ENCODE data around the gene STRN. TPM values are rescaled to one million over a fixed set of nuclear protein-coding genes. Genes with fewer than 3 reads are reported as not detected.

Gene STRN
- total and polyA plus RNA-seq, 9 of the 15 experiments (the other 6 are each of a cell fraction or from before 2014, with no cell fraction given) = 1.3 to 31.2 (median 20.0) TPM

- DNase-seq (ENCODE audit: extremely low read depth in 1 of 4, low spot score in 3 of 4) (no peak), FAIRE-seq (no peak), ATAC-seq (no peak)
- H4K20me1 ChIP-seq (replicated peaks; ENCODE audit: control insufficient read depth, insufficient read depth, low read length) = no peaks in the 10 kb centered on the region
- CTCF ChIA-PET (ENCODE audit: low intra/inter-chr PET ratio) = no interaction called here
- TF ChIP-seq, protein P1, sequence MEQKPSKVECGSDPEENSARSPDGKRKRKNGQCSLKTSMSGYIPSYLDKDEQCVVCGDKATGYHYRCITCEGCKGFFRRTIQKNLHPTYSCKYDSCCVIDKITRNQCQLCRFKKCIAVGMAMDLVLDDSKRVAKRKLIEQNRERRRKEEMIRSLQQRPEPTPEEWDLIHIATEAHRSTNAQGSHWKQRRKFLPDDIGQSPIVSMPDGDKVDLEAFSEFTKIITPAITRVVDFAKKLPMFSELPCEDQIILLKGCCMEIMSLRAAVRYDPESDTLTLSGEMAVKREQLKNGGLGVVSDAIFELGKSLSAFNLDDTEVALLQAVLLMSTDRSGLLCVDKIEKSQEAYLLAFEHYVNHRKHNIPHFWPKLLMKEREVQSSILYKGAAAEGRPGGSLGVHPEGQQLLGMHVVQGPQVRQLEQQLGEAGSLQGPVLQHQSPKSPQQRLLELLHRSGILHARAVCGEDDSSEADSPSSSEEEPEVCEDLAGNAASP (IDR thresholded peaks at IDR 0.05) = no peak
- TF ChIP-seq, protein P2, sequence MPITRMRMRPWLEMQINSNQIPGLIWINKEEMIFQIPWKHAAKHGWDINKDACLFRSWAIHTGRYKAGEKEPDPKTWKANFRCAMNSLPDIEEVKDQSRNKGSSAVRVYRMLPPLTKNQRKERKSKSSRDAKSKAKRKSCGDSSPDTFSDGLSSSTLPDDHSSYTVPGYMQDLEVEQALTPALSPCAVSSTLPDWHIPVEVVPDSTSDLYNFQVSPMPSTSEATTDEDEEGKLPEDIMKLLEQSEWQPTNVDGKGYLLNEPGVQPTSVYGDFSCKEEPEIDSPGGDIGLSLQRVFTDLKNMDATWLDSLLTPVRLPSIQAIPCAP (CRISPR knock-in tag; IDR thresholded peaks at IDR 0.05; ENCODE audit: borderline replicate concordance) = no peak
- TF ChIP-seq PKNOX1 (IDR thresholded peaks at IDR 0.05) (peak; percentile 35; the same call in 1 of the 2 replicates), CEBPB (tag; IDR thresholded peaks at IDR 0.05) (peak; percentile 23; the same call in 1 of the 2 replicates), CHD4 (IDR thresholded peaks at IDR 0.05; ENCODE audit: insufficient read depth, insufficient replicate concordance, low read depth, low read length, poor library complexity, severe bottlenecking) (no peak), HCFC1 (IDR thresholded peaks at IDR 0.05; ENCODE audit: low read depth, low read length) (no peak)
- H3K4me3 ChIP-seq = no peak overlapping the region
- 100% methylated on average over 3 of the region's 3 CpGs for WGBS (ENCODE audit: insufficient coverage, low coverage, missing lambda C conversion rate)
- no peak overlapping the region for H3K4me2 ChIP-seq (ENCODE audit: insufficient read depth, low read length)
- no peaks in the 10 kb centered on the region for H3K27me3 ChIP-seq (ENCODE audit: control insufficient read depth in 2 of 2, insufficient read depth in 2 of 2, low read length in 2 of 2)
- no peaks in the 10 kb centered on the region for H3K4me1 ChIP-seq (replicated peaks in 1 of 2; ENCODE audit: control insufficient read depth in 2 of 2, insufficient read depth in 2 of 2, low read length in 2 of 2)
- POLR2A ChIA-PET = no interaction called here
- peaks cover 40% of the 10 kb centered on the region; the same call in 2 of the 3 replicates for H3K36me3 ChIP-seq (ENCODE audit: control insufficient read depth, insufficient read depth, low read length)
- no peaks in the 10 kb centered on the region for H3K79me2 ChIP-seq (ENCODE audit: control insufficient read depth, insufficient read depth, low read length)
- intact Hi-C loops (cut with micrococcal nuclease) (no loop called here), in situ Hi-C loops (cut with MboI) (no loop called here)
- H3K9me1 ChIP-seq (ENCODE audit: control insufficient read depth, insufficient read depth, low read length) = no peaks in the 10 kb centered on the region
- no peak overlapping the region for H3K27ac ChIP-seq (ENCODE audit: extremely low read depth, low read depth, low read length)
- BruUV-seq (replicated peaks) = no TSS peak
- H3K9ac ChIP-seq (ENCODE audit: insufficient read depth in 1 of 2, low read depth in 2 of 2, low read length in 2 of 2) = no peak overlapping the region
- H2AFZ ChIP-seq (ENCODE audit: low read depth, low read length) = no peak overlapping the region
- no peaks in the 10 kb centered on the region; the same call in 1 of the 2 replicates for H3K9me3 ChIP-seq (replicated peaks; ENCODE audit: control insufficient read depth, insufficient read depth, low read depth, low read length)
Measured at GRCh38 chr2:36882532-36882931, 83.8 kb downstream of the STRN start.

Data from K562 (cell line).